PC-3 (cell line): ENCODE results near the gene HSPA1A. TPM values are rescaled to one million over a fixed set of nuclear protein-coding genes. Genes with fewer than 3 reads are reported as not detected.
"Not testable (repeated sequence)": the region's sequence is repeated elsewhere in the genome, so short reads cannot be mapped to it uniquely, and the experiment has no call there.

ENCODE experiments used
- ATAC-seq: fragments of 200-7000 bp; cut with Tn5 transposase; 2 replicates; pipeline ENCODE4 v1.9.1; 2020; ENCODE audit warnings: mild to moderate bottlenecking, moderate library complexity
- BruUV-seq: library from RNA; stranded (reverse); fragments of 400-500 nt; replicated peaks from 2 replicates; lab custom pipeline; 2021; lab: Mats Ljungman, UMichigan
- CTCF ChIA-PET: fragments of 300-600 bp; sonication (Branson Sonifier 250); formaldehyde crosslinking; loops from one replicate; lab custom pipeline; 2022; ENCODE audit warnings: antibody characterized with exemption; lab: Charles Lee
- POLR2A ChIA-PET: fragments of 300-600 bp; sonication (Branson Sonifier 250); formaldehyde crosslinking; loops from one replicate; lab custom pipeline; 2022; ENCODE audit warnings: antibody characterized with exemption; ENCODE audit not compliant: unreplicated experiment; lab: Charles Lee
- DNase-seq: peaks from one replicate; pipeline ENCODE4 v3.0.0-alpha.2; 2015
- H2AFZ ChIP-seq: fragments of 300-600 bp; sonication (generic); 2 replicates; pipeline ENCODE4 v1.6.0; 2016; ENCODE audit warnings: antibody characterized with exemption, low read length
- H3F3A ChIP-seq: fragments of 300-600 bp; sonication (generic); one replicate; pipeline ENCODE4 v1.6.0; 2017; ENCODE audit warnings: antibody characterized with exemption, low read length, control low read depth, mild to moderate bottlenecking; ENCODE audit not compliant: unreplicated experiment
- H3K27ac ChIP-seq: fragments of 300-600 bp; sonication (generic); 2 replicates; pipeline ENCODE4 v1.5.1; 2016; ENCODE audit warnings: mild to moderate bottlenecking, low read length
- H3K27me3 ChIP-seq: fragments of 300-600 bp; sonication (generic); 2 replicates; pipeline ENCODE4 v1.6.1; 2016; ENCODE audit warnings: low read length, mixed read lengths
- H3K36me3 ChIP-seq: fragments of 300-600 bp; sonication (generic); 2 replicates; pipeline ENCODE4 v1.6.1; 2016; ENCODE audit warnings: low read depth, mixed run types, low read length, mixed read lengths
- H3K4me1 ChIP-seq: fragments of 300-600 bp; sonication (generic); 2 replicates; pipeline ENCODE4 v1.5.1; 2016; ENCODE audit warnings: low read length; ENCODE audit not compliant: insufficient read depth
- H3K4me2 ChIP-seq: fragments of 300-600 bp; sonication (generic); 2 replicates; pipeline ENCODE4 v1.6.0; 2016; ENCODE audit warnings: low read length
- H3K4me3 ChIP-seq: fragments of 300-600 bp; sonication (generic); 2 replicates; pipeline ENCODE4 v1.5.1; 2016; ENCODE audit warnings: mild to moderate bottlenecking, low read length, mixed read lengths
- H3K79me2 ChIP-seq: fragments of 300-600 bp; sonication (generic); 2 replicates; pipeline ENCODE4 v1.6.1; 2017; ENCODE audit warnings: low read length, mixed read lengths
- H3K9ac ChIP-seq: fragments of 300-600 bp; sonication (generic); 2 replicates; pipeline ENCODE4 v1.6.0; 2016; ENCODE audit warnings: mild to moderate bottlenecking, low read length
- H3K9me2 ChIP-seq: fragments of 300-600 bp; sonication (generic); replicated peaks from 2 replicates; pipeline ENCODE4 v1.6.1; 2016; ENCODE audit warnings: mixed run types, low read length, mixed read lengths
- H3K9me3 ChIP-seq: fragments of 300-600 bp; sonication (generic); 2 replicates; pipeline ENCODE4 v1.6.1; 2016; ENCODE audit warnings: low read length, mixed read lengths
- H4K20me1 ChIP-seq: fragments of 300-600 bp; sonication (generic); 2 replicates; pipeline ENCODE4 v1.6.1; 2016; ENCODE audit warnings: low read length, mixed read lengths
- CTCF ChIP-seq: fragments of 300-600 bp; sonication (generic); conservative IDR thresholded peaks from 2 replicates; pipeline ENCODE4 v1.5.1; 2017; ENCODE audit warnings: antibody characterized with exemption, low read depth, mild to moderate bottlenecking, low read length
- EZH2 ChIP-seq: fragments of 300-600 bp; sonication (generic); IDR thresholded peaks from one replicate; pipeline ENCODE4 v1.6.1; 2017; ENCODE audit warnings: antibody characterized with exemption, mild to moderate bottlenecking, low read length; ENCODE audit not compliant: unreplicated experiment
- EZH2phosphoT487 ChIP-seq: fragments of 300-600 bp; sonication (generic); IDR thresholded peaks from 2 replicates; pipeline ENCODE4 v1.6.1; 2018; ENCODE audit warnings: mild to moderate bottlenecking, antibody characterized with exemption, low read length, borderline replicate concordance
- intact Hi-C: fragments of 100-400 bp; cut with micrococcal nuclease; formaldehyde crosslinking; loops from 2 replicates; pipeline ENCODE4 v1.9.0; 2023
- total RNA-seq: library from RNA; depleted of rRNA; stranded (reverse); fragments of >200 nt; gene quantifications from 2 replicates; pipeline ENCODE4 v1.2.3, GENCODE V29; 2014

HSPA1A gene
- total RNA-seq, 1 experiment from 2014 or later = 269 TPM

- H3K27me3 ChIP-seq = no peaks in the 10 kb centered on the region
- ChIA-PET CTCF (no interaction called here), POLR2A (no interaction called here)
- H3K4me2 ChIP-seq = peak overlapping the region; percentile 14; the same call in 1 of the 2 replicates
- no TSS peak for BruUV-seq
- no peaks in the 10 kb centered on the region for H3K9me3 ChIP-seq
- peaks cover 40% of the 10 kb centered on the region for H3F3A ChIP-seq
- no peak overlapping the region for H3K27ac ChIP-seq
- no peak overlapping the region for H3K4me3 ChIP-seq
- no peak overlapping the region for H3K9ac ChIP-seq
- TF ChIP-seq CTCF (no peak), EZH2phosphoT487 (no peak), EZH2 (no peak)
- H3K9me2 ChIP-seq = no peaks in the 10 kb centered on the region
- no peak overlapping the region for H2AFZ ChIP-seq
- no peak for DNase-seq
- intact Hi-C loops = loop anchor here (10.0 kb wide), 1 partner anchor 154 kb away; the partner anchor contains the start of gene LY6G5C
- no peak for ATAC-seq
- peaks cover 42% of the 10 kb centered on the region for H4K20me1 ChIP-seq
- peaks cover 45% of the 10 kb centered on the region for H3K79me2 ChIP-seq
- H3K36me3 ChIP-seq = peaks cover 45% of the 10 kb centered on the region
- H3K4me1 ChIP-seq = peaks cover 18% of the 10 kb centered on the region
These were observed 23.6 kb downstream of the HSPA1A start for GRCh38 chr6:31838968-31839367.

GRCh38 chr6:31839779-31840126 is 24.4 kb downstream of the HSPA1A start:
- not testable (repeated sequence) for H3K9me2 ChIP-seq, H3K9ac ChIP-seq

GRCh38 chr6:31842053-31842452 is 26.7 kb downstream of the HSPA1A start:
- Histone ChIP-seq H3K9ac (no peak overlapping the region), H3K36me3 (peaks cover 34% of the 10 kb centered on the region), H3K9me3 (no peaks in the 10 kb centered on the region), H4K20me1 (peaks cover 30% of the 10 kb centered on the region), H3K27me3 (no peaks in the 10 kb centered on the region), H3K4me2 (no peak overlapping the region), H3K79me2 (peaks cover 20% of the 10 kb centered on the region), H3K4me3 (no peak overlapping the region), H3F3A (peaks cover 36% of the 10 kb centered on the region), H3K27ac (no peak overlapping the region), H3K4me1 (peaks cover 15% of the 10 kb centered on the region), H2AFZ (no peak overlapping the region), H3K9me2 (no peaks in the 10 kb centered on the region)
- no TSS peak for BruUV-seq
- no peak for DNase-seq
- TF ChIP-seq EZH2phosphoT487 (no peak), CTCF (no peak), EZH2 (no peak)
- POLR2A ChIA-PET = interaction anchor here (0.7 kb wide), 1 partner anchor 9 kb away, joined by 3 read pairs; no protein-coding TSS in a partner anchor
- CTCF ChIA-PET = no interaction called here
- intact Hi-C loops = no loop called here
- ATAC-seq = 0 out of 2 replicates have a peak, but pooled peaks have one; percentile 5

More at GRCh38 chr6:31839779-31840126, 24.4 kb downstream of the HSPA1A start:
- H3K27ac ChIP-seq, H3K9me3 ChIP-seq, ATAC-seq, H3K4me2 ChIP-seq, POLR2A ChIA-PET, BruUV-seq, H3K27me3 ChIP-seq, DNase-seq, H3K4me3 ChIP-seq, H2AFZ ChIP-seq, CTCF ChIA-PET: not testable (repeated sequence)
- H3K36me3 ChIP-seq = peaks cover 45% of the 10 kb centered on the region
- intact Hi-C loops = loop anchor here (10.0 kb wide), 1 partner anchor 155 kb away; the partner anchor contains the start of gene LY6G5C
- peaks cover 42% of the 10 kb centered on the region for H4K20me1 ChIP-seq
- H3F3A ChIP-seq = peaks cover 40% of the 10 kb centered on the region
- peaks cover 43% of the 10 kb centered on the region for H3K79me2 ChIP-seq
- H3K4me1 ChIP-seq = peaks cover 18% of the 10 kb centered on the region
